Fibroblast of villous mesenchyme (primary cell): ENCODE measurements around the gene PRKAG1. TPM values are rescaled to one million over a fixed set of nuclear protein-coding genes. Genes with fewer than 3 reads are reported as not detected.

Experiments
- DNase-seq: peaks from one replicate; pipeline ENCODE4 v3.0.0-alpha.2; 2010; ENCODE audit warnings: low read depth
- H3K4me3 ChIP-seq: 2 replicates; pipeline ENCODE4 v1.5.1; 2011; ENCODE audit warnings: low read depth, mild to moderate bottlenecking, low read length
- total RNA-seq: library from RNA; depleted of rRNA; stranded (reverse); fragments of >200 nt; gene quantifications from 2 replicates; pipeline ENCODE4 v1.2.3, GENCODE V29; 2012
- TF ChIP-seq, protein P1 (sequence below): IDR thresholded peaks from 2 replicates; pipeline ENCODE4 v1.5.1; 2012; ENCODE audit warnings: low read depth, mild to moderate bottlenecking, low read length; ENCODE audit not compliant: insufficient read depth

The PRKAG1 gene
- total RNA-seq, 1 donor: 62.2 TPM

DNA sequence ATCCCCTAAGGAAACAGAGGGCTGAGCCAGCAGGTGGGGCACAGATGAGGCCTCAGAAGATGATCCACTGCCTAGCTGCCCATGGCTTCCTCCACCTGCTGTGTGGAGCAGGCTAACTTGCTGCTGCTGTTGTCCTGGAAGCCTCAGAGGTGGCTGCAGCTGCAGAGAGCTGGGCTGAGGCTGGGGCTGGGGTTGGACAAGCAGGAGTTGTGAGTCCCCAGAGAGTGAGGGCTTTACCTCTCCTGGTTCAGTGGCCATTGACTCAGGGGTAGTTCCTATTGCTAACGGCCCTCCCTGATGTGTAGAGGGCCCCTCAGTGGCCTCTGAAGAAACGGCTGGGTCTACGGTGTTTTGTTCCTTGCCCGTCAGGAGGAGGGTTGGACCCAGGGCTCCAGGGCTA is 13.7 kb upstream of the PRKAG1 start:
- TF ChIP-seq, protein P1, sequence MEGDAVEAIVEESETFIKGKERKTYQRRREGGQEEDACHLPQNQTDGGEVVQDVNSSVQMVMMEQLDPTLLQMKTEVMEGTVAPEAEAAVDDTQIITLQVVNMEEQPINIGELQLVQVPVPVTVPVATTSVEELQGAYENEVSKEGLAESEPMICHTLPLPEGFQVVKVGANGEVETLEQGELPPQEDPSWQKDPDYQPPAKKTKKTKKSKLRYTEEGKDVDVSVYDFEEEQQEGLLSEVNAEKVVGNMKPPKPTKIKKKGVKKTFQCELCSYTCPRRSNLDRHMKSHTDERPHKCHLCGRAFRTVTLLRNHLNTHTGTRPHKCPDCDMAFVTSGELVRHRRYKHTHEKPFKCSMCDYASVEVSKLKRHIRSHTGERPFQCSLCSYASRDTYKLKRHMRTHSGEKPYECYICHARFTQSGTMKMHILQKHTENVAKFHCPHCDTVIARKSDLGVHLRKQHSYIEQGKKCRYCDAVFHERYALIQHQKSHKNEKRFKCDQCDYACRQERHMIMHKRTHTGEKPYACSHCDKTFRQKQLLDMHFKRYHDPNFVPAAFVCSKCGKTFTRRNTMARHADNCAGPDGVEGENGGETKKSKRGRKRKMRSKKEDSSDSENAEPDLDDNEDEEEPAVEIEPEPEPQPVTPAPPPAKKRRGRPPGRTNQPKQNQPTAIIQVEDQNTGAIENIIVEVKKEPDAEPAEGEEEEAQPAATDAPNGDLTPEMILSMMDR: no peak
- DNase-seq: no peak
- no peak overlapping the region for H3K4me3 ChIP-seq

DNA sequence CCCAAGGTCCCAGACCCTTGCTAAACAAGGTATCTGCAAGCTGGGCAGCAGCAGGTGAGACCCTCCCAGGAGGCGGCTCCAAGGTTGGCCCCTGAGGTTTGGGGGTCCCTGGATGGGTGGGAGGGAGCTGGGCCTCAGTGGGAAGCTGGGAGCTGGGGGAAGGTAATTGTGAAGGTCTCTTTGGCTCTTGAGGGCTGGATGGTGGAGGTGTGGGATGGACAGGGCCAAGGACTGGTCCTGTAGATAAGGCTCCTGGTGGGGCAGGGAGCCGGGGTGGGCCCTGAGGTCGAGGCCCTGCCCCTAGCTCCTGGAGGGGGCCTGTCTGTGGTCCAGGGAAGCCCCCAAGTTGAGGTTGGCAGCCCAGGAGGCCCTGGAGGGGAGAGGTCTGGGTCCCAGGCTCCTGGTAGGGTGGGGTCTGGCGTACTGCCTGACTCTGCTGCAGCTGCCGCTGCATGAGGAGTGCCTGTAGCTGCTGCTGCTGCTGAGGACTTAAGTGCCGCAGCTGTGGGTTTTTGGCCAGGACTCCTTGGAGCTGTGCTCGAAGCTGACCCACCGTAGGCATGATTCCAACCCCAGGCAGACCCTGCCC is 13.1 kb upstream of the PRKAG1 start:
- DNase-seq: no peak
- no peak overlapping the region for H3K4me3 ChIP-seq

DNA sequence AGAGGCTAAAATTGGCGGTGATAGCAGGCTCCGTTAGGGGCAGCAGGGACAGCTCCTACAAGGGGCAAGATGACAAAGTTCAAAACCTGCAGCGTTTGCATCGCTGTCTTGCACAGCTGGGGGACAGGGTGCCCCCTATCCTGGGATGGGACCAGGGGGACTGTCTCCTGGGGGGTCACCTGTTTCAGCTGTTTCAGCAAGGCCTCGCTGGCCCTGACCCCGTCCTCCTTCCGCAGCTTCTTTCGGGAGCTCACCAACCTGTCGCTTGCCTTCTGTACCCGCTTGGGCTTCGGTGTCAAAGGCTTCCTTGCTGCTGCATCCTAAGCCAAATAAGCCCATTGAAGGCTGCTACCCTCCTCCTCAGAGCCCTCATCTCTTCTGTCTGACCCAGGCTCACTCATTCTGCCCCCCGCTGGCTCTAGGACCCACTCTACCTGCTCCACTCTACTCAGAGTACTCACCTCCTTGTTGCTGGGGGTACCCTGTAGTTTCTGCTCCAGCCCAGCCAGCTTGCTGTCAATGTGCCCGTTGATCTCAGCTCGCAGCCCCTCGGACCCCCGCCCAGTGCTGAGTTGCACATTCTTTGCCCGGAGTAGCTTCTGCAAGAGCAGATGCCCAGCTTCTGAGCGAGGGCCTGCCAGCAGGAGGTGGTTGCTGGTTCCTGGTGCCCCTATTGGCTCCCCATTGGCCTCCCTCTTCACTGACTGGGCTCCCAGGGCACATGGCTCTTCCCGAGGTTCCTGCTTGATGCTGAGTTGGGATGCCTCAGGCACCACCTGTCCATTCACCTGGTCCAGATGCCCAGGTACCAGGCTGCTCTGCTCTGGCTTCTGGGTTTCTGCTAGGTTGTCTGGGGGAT is 12.4 kb upstream of the PRKAG1 start:
- TF ChIP-seq, protein P1: no peak
- DNase-seq: no peak
- no peak overlapping the region for H3K4me3 ChIP-seq

More for the DNA sequence above, 13.1 kb upstream of the PRKAG1 start:
- TF ChIP-seq, protein P1: no peak

DNA sequence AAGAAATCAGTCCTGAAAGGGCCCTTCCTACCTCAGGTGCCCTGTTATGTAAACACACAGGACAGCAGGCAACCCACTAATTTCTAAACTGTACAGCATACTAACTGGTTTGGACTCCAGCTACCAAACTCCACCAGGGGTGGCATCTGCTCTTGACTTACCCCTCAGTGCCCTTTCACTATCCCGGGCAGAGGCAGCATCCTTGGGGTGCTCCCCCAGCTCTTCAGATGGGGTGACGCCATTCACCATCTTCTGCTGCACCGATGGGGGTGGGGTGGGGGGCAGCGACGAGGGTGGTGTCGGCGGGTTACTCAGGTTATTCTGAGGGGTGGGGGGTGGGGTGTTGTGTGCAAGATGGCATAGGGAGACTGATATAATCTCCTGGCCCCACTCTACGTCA is 11.5 kb upstream of the PRKAG1 start:
- TF ChIP-seq, protein P1: no peak
- DNase-seq: no peak
- no peak overlapping the region for H3K4me3 ChIP-seq

DNA sequence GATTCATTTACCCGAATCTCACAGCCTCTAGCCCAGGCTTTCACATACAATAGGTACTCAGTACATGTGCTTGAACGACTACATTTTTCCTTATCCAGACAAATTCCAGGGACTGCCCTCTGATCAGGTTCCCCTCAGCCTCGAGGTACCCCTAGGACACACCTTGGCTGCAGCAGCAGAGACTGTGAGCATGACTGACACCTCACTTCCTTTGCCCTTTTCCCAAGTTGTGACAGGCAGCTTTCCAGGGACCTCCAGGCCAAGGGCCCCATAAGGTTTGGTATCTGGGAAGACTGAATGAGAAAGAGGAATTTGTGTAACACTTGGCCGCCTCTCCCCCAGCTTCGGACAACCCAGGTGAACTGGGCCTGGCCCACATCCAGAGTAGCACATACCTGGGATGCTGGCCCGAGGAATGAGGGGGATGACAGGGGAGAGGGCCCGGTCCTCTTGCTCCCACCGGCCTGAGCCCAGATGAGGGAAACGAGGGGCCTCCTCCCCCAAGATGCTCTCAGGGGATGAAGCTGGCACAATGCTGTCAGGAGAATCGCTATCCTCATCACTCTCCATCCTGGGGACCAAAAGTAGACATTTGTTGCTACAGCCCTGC is 10.2 kb upstream of the PRKAG1 start:
- H3K4me3 ChIP-seq: no peak overlapping the region
- TF ChIP-seq, protein P1: no peak
- DNase-seq: no peak

DNA sequence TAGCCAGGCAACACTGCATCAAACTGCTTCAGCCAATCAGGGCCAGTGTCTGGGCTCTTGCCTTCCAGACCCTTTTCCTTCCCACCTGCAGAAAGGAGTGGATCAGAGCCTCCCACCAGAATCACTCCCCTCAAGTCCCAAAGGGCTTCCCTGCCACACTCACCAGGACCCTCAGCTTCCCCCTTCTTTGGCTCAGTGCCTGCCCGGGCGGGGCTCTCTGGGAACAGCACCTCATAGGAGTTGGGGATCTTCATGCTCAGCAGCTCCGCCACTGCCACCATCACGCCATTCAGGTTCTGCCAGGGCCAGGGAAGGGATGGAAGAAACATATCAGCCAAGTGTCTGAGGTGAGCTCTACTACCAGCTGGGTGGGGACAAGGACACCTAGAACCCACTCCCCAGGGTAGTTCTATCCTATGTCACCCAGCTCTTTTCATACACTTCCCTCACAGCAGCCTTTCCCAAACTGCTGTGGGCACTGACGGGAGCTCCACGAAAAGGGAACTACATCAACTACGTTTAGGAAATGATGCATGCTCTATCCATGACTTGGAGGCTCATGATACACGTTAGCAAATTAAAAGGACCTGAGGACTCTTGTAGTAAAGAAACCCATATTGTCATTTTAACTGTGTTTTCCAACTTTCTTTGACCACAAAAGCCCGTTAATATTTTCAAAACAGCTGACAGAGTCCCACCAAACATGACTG is 9.4 kb upstream of the PRKAG1 start:
- TF ChIP-seq, protein P1: no peak
- no peak overlapping the region for H3K4me3 ChIP-seq
- no peak for DNase-seq
